PFSK-1 (cell line): ENCODE measurements around the gene C17orf100.
A peak's percentile ranks its signal among the peaks of the same experiment; 100 is the strongest.

ENCODE experiments used
- FOXP2 ChIP-seq: optimal IDR thresholded peaks from 2 replicates; pipeline ENCODE3; 2011; ENCODE audit warnings: borderline replicate concordance, control low read depth, inconsistent platforms; ENCODE audit not compliant: insufficient read depth; ENCODE audit errors: extremely low read length, extremely low read depth
- POLR2AphosphoS5 ChIP-seq: IDR thresholded peaks from 2 replicates; pipeline ENCODE4 v1.6.1; 2012; ENCODE audit warnings: low read depth, mild to moderate bottlenecking, control low read depth, low read length, moderate library complexity
- REST ChIP-seq, 2 experiments: IDR thresholded peaks; 2 replicates each; pipeline versions ENCODE4 v1.6.1 to v1.8.0; 2011 to 2012; ENCODE audit warnings: low read depth in 2 of 2, low read length in 2 of 2, control low read depth in 1 of 2, inconsistent platforms in 1 of 2, mild to moderate bottlenecking in 1 of 2, moderate library complexity in 1 of 2; ENCODE audit not compliant: insufficient read depth in 1 of 2
- SIN3A ChIP-seq: IDR thresholded peaks from 2 replicates; pipeline ENCODE4 v1.6.1; 2012; ENCODE audit warnings: mild to moderate bottlenecking, low read length, moderate library complexity, borderline replicate concordance; ENCODE audit not compliant: insufficient read depth
- TAF1 ChIP-seq: IDR thresholded peaks from 2 replicates; pipeline ENCODE4 v1.6.1; 2012; ENCODE audit warnings: low read length, control low read depth, borderline replicate concordance; ENCODE audit not compliant: insufficient read depth

Gene C17orf100

GRCh38 chr17:6691546-6691945 lies 40.0 kb downstream of the C17orf100 start:
- no peak for TF ChIP-seq POLR2AphosphoS5
- no peak for TF ChIP-seq SIN3A
- no peak for TF ChIP-seq REST (IDR thresholded peaks at IDR 0.05; ENCODE audit: insufficient read depth in 1 of 2, low read depth in 2 of 2, low read length in 2 of 2)
- no peak for TF ChIP-seq FOXP2
- TF ChIP-seq TAF1, result no peak

GRCh38 chr17:6695051-6695450 lies 43.5 kb downstream of the C17orf100 start:
- no peak for TF ChIP-seq REST (IDR thresholded peaks at IDR 0.05; ENCODE audit: insufficient read depth in 1 of 2, low read depth in 2 of 2, low read length in 2 of 2)

DNA sequence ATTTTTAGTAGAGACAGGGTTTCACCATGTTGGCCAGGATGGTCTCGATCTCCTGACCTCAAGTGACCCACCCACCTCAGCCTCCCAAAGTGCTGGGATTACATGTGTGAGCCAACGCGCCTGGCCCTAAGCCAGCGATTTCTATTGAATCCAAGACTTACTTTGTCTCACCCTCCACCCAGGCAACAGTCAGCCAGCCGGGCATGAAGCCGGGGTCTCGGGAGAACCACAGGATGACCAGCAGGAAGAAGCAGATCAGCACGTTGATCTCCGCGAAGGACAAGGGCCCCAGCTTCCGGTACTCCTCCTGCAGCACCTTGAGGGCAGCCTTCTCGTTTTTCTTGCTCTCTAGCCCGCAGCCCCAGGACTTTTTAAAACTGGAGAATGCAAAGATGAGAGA lies 44.0 kb downstream of the C17orf100 start:
- TF ChIP-seq POLR2AphosphoS5 (no peak), REST (IDR thresholded peaks at IDR 0.05; ENCODE audit: insufficient read depth in 1 of 2, low read depth in 2 of 2, low read length in 2 of 2) (no peak), FOXP2 (no peak), SIN3A (peak; percentile 54; the same call in 1 of the 2 replicates), TAF1 (no peak)

- no peak for TF ChIP-seq FOXP2
- no peak for TF ChIP-seq POLR2AphosphoS5
- no peak for TF ChIP-seq TAF1
- TF ChIP-seq SIN3A, result no peak
- TF ChIP-seq REST (IDR thresholded peaks at IDR 0.05; ENCODE audit: insufficient read depth in 1 of 2, low read depth in 2 of 2, low read length in 2 of 2), result no peak
Observed at GRCh38 chr17:6696906-6697305, 45.3 kb downstream of the C17orf100 start.

DNA sequence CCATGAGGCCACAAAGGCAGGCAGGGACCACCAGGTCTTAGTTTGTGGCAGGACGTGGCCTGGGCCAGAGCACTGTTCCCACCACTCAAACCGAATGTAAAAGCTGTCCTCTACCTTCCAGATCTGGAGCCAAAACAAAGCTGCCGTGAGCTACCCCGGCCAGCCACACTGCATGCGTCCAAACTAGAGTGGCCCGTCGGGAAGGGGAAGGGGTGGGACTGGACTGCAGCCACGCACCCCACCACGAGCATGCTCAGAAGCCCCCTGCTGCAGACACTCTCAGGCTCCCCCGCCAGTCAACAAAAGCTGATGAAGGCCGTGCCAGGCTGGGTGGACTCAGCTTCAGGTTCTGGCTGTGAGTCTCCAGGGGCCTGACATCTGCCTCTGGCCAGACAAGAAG lies 46.4 kb downstream of the C17orf100 start:
- no peak for TF ChIP-seq SIN3A
- TF ChIP-seq REST (IDR thresholded peaks at IDR 0.05; ENCODE audit: insufficient read depth in 1 of 2, low read depth in 2 of 2, low read length in 2 of 2), result no peak
- no peak for TF ChIP-seq FOXP2
- no peak for TF ChIP-seq TAF1
- no peak for TF ChIP-seq POLR2AphosphoS5
